ENCODE data around the gene UBTD2.
"Not testable (repeated sequence)": the region's sequence is repeated elsewhere in the genome, so short reads cannot be mapped to it uniquely, and the experiment has no call there.

The UBTD2 gene

DNA sequence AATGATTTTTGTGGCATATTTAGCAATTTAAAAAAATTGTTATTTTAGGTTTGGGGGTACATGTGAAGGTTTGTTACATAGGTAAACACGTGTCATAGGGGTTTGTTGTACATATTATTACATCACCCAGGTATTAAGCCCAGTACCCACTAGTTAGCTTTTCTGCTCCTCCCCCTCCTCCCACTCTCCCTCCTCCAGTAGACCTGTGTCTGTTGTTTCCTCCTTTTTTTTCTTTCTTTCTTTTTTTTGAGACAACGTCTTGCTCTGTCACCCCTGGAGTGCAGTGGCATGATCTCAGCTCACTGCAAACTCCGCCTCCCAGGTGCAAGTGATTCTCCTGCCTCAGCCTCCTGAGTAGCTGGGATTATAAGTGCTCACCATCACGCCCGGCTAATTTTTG, 8.3 kb upstream of the UBTD2 start:
- DNase-seq = not testable (repeated sequence)

DNA sequence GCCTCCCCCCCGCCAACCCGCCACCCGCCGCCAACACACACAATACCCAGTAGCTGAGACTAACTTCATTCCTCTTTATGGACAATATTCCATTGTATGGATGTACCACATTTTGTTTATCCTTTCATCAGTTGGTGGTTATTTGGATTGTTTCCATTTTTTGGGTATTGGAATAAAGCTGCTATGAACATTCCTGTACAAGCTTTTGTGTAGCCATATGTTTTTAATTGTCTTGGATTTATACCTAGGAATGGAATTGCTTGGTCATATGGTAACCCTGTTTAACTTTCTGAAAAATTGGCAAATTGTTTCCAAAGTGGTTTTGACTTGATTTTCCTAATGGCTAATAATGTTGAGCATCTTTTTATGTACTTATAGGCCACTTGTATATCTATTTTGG, 4.9 kb upstream of the UBTD2 start:
- no peak for DNase-seq

DNA sequence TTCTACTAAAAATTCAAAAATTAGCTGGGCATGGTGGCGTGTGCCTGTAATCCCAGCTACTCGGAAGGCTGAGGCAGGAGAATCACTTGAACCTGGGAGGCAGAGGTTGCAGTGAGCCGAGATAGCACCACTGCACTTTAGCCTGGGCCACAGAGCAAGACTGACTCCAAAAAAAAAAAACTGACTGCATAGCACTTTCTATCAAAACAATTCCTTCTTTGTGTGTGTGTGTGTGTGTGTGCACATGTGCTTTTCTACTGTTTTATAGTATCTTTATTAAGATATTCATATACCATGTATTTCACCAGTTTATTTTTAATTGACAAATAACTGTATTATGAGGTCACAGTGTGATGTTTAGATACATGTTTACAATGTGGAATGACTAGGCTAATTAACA, 3.6 kb upstream of the UBTD2 start:
- not testable (repeated sequence) for DNase-seq

DNA sequence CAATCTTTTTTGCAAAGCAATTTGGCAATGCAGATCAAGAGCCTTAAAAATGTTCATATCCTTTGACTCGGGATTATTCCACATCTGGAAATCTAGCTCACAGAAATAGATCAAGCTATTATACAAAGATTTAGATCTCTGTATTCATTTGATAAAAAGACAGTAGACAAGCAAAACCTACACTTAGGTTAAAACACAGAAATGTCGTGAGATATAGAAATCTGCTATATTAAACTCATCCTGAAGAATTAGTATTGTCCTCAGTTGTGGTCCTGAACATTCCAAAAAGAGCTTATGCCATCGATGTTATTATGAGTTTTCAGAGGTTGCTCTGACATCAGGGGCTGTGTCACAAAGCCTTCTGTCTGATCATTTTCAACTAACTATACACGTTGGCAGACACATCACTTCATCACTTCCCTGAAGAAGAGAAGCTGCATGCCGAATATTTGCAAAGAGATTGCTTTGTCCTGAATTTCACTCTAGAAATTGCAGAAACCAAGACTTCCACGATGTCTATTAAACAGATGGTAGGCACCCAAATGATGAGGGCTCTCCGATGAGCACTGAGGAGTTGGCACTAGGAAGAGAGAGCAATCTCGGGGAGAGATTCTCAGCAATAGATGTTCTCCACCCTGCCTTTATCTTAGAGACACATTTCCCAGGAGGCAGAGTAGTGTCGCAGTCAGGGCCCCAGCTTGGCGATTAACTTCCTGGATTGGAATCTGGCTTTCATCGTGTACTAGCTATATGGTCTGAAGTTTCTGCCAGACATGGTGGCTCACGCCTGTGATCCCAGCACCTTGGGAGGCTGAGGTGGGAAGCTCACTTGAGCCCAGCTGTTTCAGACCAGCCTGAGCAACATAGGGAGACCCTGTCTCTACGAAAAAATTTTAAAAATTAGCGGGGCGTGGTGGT, 1.9 kb upstream of the UBTD2 start:
- no peak for DNase-seq

DNA sequence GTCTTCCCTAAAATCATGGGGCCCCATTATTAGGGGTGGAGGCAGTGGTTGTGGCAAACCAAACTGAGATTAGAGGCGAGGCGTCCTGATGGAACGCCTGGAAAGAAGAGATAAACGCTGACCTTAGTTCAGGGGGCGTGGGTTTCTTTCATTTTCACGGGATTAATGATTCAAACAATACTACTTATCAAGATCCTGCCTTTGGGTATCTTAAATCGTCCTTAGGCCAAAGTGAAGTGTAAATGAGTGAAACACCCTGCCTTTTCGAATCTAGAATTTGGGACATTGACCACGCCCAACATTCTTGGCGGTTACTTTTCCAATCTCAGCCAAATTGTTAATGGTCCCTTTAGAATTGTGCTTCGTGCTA, 1.0 kb upstream of the UBTD2 start:
- DNase-seq = peak; percentile 16

DNA sequence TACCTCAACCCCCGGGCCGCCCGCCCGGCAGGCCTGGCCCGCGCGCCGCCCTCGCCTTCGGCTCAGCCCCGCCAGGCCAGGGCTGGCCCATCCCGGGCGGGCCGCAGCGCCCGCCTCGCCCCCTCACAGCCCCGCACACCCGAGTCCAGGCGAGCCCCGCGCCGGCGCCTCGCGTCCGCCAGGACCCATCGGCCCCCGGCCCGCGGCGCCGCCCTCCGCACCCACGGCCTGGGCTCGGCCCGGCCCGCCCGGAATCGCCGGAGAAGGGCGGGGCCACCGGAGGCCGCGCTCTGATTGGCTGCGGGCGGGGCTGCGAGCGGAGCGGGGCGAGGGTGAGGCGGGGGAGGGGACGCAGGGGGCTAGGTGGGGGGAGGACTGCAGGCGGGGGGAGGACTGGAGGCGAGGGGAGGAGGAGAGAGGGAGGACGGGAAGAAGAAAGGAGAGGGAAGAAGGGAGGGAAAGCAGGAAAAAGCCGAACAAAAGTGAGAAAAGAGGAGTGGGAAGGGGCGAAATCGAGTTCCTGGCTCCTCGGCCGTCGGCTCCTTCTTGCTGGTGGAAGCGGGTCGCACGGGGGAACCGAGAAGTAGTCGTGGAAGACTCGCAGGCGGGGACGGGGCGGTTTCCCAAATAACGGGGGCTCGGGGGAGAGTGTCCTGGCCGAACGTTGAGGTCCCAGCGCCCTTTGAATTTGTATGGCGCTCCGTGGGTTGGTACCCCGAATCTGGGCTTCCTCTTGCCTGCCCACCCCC, 472 bp upstream of the UBTD2 start:
- DNase-seq = peak; percentile 46

DNA sequence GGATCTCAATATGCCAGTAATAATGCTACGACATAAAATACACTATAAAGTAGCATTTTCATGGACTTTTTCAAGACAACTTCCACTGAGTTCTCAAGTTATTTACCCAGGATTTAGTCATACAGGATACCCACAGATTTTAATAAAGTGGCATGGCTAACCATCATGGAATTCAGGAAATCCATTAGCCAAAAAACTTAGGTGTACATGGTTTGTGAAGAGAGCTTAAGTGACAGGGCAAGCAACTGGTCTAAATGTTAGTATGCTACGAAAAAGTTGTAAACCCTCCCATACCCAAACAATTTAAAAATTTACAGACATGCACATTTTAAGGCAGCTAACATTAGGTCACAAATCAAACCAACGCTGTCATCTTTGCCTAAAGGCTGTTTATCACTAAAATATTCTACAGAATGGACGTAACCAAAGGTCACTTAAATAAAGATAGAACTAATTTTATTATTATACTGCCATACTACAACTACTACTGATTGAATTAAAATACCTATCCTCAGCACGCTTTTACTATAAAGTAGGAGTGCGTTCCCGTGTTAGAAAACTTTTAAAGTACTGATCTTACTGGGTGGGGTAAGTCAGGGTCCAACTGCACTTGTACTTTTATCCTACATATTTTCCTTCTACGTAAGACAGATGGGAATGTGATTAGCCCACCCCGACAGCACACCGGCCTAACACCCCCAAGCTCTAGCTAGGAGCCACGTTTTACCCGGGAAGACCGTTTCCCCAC, 1.1 kb downstream of the UBTD2 start:
- DNase-seq = no peak

DNA sequence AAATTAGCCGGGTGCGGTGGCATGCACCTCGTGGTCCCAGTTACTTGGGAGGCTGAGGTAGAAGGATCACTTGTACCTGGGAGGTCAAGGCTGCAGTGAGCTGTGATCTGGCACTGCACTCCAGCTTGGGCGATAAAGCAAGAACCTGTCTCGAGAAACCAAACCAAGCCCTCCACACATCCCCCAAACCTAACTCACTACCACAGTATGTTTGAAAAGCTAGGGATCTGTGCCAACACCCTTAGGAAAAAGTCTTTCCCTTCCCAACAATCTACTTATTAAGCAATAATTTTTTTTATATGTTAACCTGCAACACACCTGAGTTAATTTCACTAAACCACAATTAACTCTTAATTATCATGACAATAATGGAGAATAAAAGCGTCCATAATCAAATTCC, 2.2 kb downstream of the UBTD2 start:
- DNase-seq = peak; percentile 15

DNA sequence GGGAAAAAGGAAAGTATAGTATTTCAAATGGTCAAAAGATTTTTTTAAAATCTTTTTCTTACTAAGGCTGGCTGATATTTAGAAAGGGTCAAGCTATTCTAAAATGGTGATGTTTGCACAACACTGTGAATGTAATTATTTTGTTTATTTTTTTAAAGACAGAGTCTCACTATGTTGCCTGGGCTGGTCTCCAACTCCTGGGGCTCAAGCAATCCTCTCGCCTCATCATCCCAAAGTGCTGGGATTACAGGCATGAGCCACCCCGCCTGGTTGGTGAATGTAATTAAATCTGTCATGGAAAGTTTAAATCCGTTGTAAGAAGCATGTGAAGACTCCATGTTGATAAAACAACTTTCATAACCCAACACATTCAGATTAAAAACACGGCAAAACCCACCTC, 2.6 kb downstream of the UBTD2 start:
- DNase-seq = no peak

DNA sequence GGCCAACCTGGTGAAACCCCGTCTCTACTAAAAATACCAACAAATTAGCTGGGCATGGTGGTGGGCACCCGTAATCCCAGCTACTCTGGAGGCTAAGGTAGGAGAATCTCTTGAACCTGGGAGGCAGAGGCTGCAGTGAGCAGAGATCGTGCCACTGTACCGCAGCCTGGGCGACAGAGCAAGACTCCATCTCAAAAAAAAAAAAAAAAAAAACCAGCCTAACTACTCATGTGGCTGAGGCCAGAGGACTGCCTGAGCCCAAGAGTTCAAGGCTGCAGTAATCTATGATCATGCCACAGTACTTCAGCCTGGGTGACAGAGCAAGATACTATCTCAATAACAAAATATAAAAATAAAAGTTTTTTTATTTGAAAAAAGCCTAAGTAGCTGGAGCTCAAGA, 3.2 kb downstream of the UBTD2 start:
- DNase-seq = no peak

DNA sequence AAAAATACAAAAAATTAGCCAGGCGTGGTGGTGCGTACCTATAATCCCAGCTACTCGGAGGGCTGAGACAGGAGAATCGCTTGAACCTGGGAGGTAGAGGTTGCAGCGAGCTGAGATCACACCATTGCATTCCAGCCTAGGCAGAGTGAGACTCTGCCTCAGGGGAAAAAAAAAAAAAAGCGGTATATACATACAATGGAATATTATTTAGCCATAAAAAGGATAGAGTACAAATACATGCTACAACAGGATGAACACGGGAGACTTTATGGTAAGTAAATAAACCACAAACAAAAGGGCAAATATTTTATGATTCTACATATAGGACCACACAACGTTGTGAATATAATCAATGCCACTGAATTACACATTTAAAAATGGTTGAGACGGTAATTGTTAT, 5.2 kb downstream of the UBTD2 start:
- DNase-seq = no peak

DNA sequence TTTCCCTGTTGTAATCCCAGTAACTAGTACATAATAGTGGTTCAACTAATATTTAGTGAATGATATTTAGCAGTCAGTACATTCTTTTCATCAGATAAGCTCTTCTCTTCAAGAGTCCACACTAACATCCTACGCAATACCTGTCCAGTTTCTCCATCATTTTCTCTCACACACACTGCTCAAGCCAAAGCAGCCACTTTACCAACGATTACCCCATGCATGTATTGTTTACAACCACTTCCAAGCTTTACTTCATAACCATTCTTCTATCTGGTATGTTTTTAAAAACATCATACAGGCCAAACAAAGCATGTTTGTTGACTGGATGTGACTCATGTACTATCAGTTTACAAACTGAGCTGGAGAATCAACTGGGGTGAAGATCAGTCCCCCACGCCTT, 7.3 kb downstream of the UBTD2 start:
- no peak for DNase-seq

DNA sequence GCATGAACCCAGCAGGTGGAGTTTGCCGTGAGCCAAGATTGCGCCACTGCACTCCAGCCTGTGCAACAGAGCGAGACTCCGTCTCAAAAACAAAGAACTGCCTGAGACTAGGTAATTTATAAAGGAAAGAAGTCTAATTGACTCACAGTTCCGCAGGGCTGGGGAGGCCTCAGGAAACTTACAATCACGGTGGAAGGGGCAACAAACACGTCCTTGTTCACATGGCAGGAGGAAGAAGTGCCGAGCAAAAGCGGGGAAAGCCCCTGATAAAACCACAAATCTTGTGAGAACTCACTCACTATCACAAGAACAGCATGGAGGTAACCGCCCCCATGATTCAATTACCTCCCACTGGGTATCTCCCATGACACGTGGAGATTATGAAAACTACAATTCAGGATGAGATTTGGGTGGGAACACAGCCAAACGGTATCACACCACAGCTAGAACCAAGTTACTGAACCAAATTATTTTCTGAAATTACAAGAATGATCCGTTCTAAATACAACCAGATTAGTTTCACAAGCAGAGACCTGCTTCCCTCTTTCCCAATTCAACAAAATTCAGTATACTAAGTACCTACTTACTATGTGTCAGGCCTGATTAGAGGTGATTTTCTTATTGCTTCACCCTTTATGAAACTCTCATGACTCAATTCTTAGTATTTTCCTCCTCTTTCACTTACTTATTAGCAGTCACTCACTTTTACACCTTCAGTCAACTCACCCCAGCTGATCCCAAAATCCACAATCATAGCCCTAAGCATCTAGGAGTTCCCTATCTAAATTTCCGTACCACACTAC, 8.4 kb downstream of the UBTD2 start:
- no peak for DNase-seq

DNA sequence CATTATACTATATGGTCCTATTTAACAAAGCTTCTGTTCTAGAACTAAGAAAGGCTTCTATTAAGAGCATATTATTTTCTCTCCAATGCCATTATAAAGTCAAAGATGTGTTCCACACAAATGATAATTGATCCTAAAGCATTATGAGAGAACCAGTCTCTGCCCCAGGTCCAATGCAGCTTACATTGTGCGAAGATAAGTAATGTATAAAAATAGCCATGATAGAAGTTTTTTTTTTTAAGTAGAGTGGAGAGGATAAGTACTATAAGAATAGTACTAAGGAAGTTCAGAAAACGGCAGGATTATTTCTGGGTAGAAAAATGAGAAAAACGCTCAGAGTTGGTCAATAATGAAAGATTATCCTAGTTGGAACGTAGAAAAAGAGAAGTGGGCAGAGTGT, 15.6 kb downstream of the UBTD2 start:
- no peak for DNase-seq

DNA sequence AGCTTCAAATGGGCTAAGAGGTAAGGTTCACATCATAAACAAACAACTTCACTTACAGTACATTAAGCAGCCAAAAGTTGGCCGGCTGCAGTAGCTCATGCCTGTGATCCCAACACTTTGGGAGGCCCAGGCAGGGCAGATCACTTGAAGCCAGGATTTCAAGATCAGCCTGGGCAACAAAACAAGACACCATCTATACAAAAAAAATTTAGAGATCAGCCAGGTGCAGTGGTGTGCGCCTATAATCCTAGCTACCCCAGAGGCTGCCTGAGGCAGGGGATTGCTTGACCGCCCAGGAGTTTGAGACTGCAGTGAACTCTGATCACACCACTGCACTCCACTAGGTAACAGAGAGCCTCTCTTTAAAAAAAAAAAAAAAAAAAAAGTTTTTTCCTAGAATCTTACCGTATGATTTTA, 16.9 kb downstream of the UBTD2 start:
- DNase-seq = no peak

DNA sequence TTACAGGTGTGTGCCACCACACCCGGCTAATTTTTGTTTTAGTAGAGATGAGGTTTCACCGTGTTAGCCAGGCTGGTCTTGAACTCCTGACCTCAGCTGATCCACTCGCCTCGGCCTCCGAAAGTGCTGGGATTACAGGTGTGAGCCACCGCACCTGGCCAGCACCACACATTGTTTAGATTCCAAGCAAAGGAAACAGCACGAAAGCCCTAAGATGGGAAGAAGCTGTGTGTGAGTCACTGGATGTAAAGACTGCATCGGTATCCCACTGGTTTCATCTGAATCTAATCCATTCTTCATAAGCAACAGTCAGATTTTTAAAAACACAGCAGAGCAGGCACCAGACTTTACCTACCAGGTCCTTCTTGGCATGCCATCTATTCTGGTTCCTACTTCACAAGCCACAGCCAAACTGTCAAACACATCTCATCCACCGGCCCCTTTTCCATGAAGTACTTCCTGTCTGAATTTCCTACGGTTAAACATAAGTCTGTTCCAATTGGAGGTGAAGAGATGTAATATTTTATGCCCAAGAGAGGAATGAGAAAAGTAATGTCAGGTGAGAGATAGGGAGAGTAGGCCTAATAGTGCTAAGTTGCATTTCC, 17.4 kb downstream of the UBTD2 start:
- DNase-seq = no peak

DNA sequence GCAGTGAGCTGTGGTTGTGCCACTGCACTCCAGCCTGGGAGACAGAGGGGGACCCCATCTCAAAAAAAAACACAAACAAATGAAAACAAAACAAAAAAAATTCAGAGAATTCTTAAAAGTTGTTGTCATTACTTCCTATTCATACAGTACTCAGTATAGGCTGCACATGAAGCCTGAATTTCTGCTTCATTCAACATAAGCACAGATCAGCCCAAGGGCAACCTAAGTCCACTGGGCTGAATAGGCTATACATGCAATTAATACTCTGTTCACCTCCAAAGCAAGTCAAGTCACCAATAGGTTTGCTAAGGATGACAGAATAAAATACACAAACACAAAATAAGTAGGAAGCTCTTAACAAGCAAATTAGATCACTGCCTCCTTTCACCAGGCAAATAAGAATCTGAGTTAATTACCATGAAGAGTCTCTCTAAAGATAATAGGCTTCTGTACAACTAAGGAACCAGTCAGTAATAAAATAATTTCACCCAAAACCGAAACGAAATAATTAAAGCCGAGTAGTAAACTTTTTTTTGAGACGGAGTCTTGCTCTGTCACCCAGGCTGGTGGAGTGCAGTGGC, 18.7 kb downstream of the UBTD2 start:
- peak; percentile 20 for DNase-seq

DNA sequence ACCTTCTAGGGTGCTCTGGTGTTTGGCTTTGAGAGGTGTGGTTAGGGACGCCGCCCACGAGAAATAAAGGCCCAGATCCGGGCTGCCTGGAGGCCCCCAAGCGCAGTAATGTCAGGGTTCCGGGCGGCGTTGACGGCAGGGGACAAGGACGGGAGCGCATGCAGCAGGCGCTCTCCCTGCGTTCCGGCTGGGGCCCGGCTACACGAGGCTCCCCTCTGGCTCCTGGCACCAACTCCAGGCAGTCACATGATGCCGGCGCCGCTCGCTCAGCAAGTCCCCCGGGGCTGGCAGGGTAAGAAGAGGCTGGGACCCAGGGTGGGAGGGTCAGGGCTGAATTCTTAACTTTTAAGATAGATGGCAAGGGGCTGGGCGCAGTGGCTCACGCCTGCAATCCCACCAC, 28.1 kb downstream of the UBTD2 start:
- no peak for DNase-seq

DNA sequence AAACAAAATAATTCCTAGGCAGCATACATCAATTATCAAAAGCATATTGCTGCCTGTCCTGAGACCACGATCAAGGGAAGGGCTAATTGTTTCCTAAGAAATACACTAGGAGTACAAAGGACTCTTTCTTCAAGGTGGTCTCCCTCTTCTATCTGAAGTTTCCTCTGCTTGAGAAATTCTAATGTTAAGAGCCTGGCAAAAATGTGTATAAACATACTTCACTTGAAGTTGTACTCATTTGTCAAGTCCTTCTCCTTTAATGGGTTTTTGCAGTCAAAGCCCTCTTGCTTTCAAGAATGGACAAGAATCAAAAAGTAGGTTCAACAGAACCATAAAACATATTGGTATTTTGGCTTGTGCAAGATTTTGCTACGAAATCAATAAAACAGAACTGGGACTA, 31.1 kb downstream of the UBTD2 start:
- DNase-seq = no peak

DNA sequence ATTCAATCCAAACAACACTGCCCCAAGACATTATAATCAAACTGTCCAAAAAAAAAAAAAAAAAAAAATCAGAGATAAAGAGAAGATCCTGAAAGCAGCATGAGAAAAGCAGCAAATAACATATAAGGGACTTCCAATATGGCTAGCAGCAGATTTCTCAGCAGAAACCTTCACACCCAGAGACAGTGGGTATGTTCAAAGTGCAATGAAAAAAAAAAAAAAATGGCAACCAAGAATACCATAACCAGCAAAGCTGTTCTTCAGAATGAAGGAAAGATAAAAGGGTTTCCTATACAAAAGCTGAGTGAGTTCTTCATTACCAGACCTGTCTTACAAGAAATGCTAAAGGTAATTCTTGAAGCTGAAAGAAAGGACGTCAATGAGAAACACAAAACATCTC, 32.1 kb downstream of the UBTD2 start:
- no peak for DNase-seq

DNA sequence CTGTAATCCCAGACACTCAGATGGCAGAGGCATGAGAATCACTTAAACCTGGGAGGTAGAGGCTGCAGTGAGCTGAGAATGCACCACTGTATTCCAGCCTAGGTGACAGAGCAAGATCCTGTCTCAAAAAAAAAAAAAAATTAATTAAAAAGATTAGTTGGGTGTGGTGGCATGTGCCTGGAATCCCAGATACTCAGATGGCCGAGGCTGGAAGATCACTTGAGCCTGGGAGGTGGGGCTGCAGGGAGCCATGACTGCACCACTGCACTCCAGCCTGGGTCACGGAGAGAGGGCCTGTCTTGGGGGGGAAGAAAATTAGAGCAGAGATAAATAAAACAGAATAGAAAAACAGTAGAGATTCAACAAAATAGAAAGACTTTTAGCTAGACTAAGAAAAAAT, 34.9 kb downstream of the UBTD2 start:
- no peak for DNase-seq

DNA sequence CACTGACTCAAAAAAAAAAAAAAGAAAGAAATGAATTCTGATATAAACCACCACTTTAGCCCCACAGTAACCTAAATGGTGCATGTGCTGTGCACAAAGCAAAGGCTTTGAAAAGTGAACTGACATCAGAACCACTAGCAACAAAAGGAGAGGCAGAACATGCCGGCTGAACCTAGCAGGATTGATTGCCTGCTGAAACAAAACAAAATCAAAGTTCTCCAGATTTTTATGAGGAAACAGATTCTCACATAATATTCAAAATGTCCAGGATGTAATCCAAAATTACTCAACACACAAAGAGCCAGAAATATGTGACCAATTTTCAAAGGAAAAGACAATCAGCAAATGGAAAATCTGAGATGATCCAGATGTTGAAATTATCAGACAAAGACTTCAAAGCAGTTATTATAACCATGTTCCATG, 37.9 kb downstream of the UBTD2 start:
- no peak for DNase-seq
